ENCODE measurements around the gene MFN2. TPM values are rescaled to one million over a fixed set of nuclear protein-coding genes. Genes with fewer than 3 reads are reported as not detected.

The MFN2 gene
- total and polyA plus RNA-seq, 2 of the 8 experiments (the other 6 are each of a cell fraction or from before 2014, with no cell fraction given), result 34.0 to 62.5 TPM

DNA sequence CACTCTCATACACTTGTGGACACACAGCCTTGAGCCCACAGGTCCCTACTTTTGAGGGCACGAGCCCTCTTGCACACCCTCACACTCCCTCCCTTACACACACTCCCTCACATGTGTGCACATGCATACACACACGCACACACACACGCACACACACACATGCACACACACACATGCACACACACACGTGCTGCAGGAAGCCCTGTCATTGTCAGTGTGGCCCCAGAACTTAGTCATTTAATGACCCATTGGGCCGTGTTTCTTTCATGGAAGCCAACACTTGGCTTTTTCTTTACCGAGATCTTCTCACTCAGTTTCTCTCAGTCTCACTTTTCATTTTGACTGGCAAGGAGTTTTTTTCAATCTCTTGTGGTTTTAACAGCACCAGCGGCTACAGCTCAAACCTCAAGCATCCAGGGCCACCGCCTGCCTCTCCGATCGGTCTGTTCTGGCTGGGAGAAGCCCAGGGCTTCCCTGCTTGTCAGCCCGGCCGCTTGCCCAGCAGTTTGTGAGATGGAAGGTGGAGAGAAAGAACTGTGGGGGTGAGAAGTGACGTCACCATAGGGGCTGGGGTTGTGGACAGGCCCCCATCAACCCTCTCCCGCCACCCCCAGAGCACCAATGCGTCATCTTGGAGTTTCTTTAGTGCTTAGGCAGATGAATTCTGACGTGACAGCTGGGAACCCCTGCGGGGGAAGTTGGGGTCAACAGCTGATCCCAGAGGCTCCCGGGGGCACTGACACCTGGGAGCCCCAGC is 67.1 kb downstream of the MFN2 start:
- no peak overlapping the region for H4K91ac ChIP-seq (replicated peaks; ENCODE audit: insufficient read length, low read length)
- FAIRE-seq, result no peak
- no peaks in the 10 kb centered on the region for H3K27me3 ChIP-seq (replicated peaks in 1 of 4; ENCODE audit: control insufficient read depth in 3 of 4, extremely low read depth in 1 of 4, insufficient read depth in 3 of 4, low read length in 3 of 4)
- 87% methylated on average over 18 of the region's 18 CpGs; no CpG with 5 or more reads in 1 of the 2 experiments for WGBS, 2 experiments (ENCODE audit: extremely low coverage in 1 of 2, insufficient coverage in 1 of 2, insufficient read length in 1 of 2, insufficient replicate concordance in 2 of 2, low coverage in 1 of 2, low lambda C conversion rate in 2 of 2, missing lambda C conversion rate in 1 of 2)
- no peak overlapping the region; a peak in 2 of 7 replicates for H3K9ac ChIP-seq (replicated peaks in 1 of 4; ENCODE audit: extremely low read depth in 1 of 4, low read depth in 3 of 4, low read length in 3 of 4)
- no peak overlapping the region for H3K27ac ChIP-seq (ENCODE audit: low read depth, low read length)
- peak overlapping the region; percentile 3 for H3K4ac ChIP-seq (replicated peaks; ENCODE audit: insufficient read length, low read depth, low read length)
- ChIA-PET CTCF (ENCODE audit: partially characterized antibody) (interaction anchor here (0.6 to 4.9 kb wide), 4 partner anchors 16 to 170 kb away, joined by 3 to 23 read pairs (median 3); no protein-coding TSS in a partner anchor), POLR2A (ENCODE audit: partially characterized antibody) (interaction anchor here (1.5 to 3.2 kb wide), 4 partner anchors 11 to 138 kb away, joined by 3 to 17 read pairs (median 10); partner anchors contain the start of gene TNFRSF8)
- peak overlapping the region; percentile 47 for H2AK5ac ChIP-seq (ENCODE audit: low read depth, low read length)
- peaks cover 0 to 11% (median 4%) of the 10 kb centered on the region in 4 experiments; a peak in 5 of 7 replicates for H3K4me1 ChIP-seq (replicated peaks in 1 of 4; ENCODE audit: control insufficient read depth in 3 of 4, insufficient read depth in 4 of 4, low read length in 3 of 4)
- H3K9me3 ChIP-seq (ENCODE audit: insufficient read depth in 2 of 2, low read depth in 1 of 2, low read length in 1 of 2), result no peaks in the 10 kb centered on the region
- no peak overlapping the region for H3K14ac ChIP-seq (ENCODE audit: insufficient read length)
- no peak overlapping the region for H2AFZ ChIP-seq (ENCODE audit: low read length)
- 0 out of 2 replicates have a peak overlapping the region, but pooled peaks have one; percentile 61 for H2BK20ac ChIP-seq (ENCODE audit: low read length)
- peak overlapping the region; percentile 95; the same call in 1 of the 2 replicates for H2BK12ac ChIP-seq (ENCODE audit: low read depth, low read length)
- H3K56ac ChIP-seq (replicated peaks; ENCODE audit: insufficient read length, low read depth, low read length), result no peak overlapping the region
- H3K36me3 ChIP-seq (ENCODE audit: control insufficient read depth in 2 of 4, insufficient read depth in 4 of 4, low read length in 3 of 4), result no peaks in the 10 kb centered on the region
- H3K23ac ChIP-seq (ENCODE audit: insufficient read length), result no peak overlapping the region
- H2BK5ac ChIP-seq (ENCODE audit: low read depth, low read length), result peak overlapping the region; percentile 40
- H2BK120ac ChIP-seq (replicated peaks; ENCODE audit: low read depth, low read length), result no peak overlapping the region
- no peaks in the 10 kb centered on the region for H3K79me1 ChIP-seq (ENCODE audit: low read depth, low read length)
- peaks cover 0 to 2% of the 10 kb centered on the region in 2 experiments for H4K20me1 ChIP-seq (replicated peaks in 1 of 2; ENCODE audit: control insufficient read depth in 1 of 2, insufficient read depth in 2 of 2, low read length in 2 of 2)
- no peak overlapping the region for H3K18ac ChIP-seq (ENCODE audit: extremely low read depth, low read length)
- no peak overlapping the region for H3K4me2 ChIP-seq (ENCODE audit: insufficient read depth in 1 of 2, low read depth in 2 of 2, low read length in 2 of 2)
- H3K4me3 ChIP-seq (ENCODE audit: extremely low read depth in 1 of 4, insufficient read depth in 2 of 4, low read depth in 3 of 4, low read length in 4 of 4), result no peak overlapping the region
- H2BK15ac ChIP-seq (ENCODE audit: low read length), result peak overlapping the region; percentile 55
- H4K5ac ChIP-seq (ENCODE audit: insufficient read length, low read depth, low read length), result no peak overlapping the region
- DNase-seq (ENCODE audit: low read depth in 1 of 2, low spot score in 2 of 2), result no peak
- no peak for TF ChIP-seq MAFK (IDR thresholded peaks at IDR 0.05; ENCODE audit: low read depth, low read length)
- no peaks in the 10 kb centered on the region for H3K79me2 ChIP-seq (ENCODE audit: control insufficient read depth in 1 of 2, insufficient read depth in 2 of 2, low read length in 2 of 2)
- H4K8ac ChIP-seq (ENCODE audit: extremely low read depth, insufficient read depth, low read length), result no peak overlapping the region
- H3K23me2 ChIP-seq (ENCODE audit: low read depth, low read length), result no peaks in the 10 kb centered on the region; the same call in 1 of the 2 replicates

Measured in H1 (cell line).